ENCODE data around the gene GABBR1.

Gene GABBR1

DNA sequence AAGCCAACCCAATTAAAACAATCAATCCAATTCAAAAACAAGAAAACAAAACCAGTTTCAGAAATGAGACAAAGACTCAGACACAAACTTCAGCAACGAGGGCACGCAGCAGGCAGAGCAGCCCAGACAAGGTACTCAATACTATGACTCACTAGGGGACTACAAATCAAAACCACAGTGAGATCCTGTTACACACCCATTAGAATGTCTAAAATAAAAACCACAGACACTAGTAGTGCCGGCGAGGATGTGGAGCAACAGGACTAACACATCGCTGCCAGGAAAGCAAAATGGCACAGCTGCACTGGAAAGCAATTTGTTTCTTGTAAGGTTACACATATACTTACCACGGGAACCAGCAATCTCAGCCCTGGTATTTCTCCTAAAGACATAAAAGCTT is 116.9 kb downstream of the GABBR1 start (continued):
- TF ChIP-seq, protein P1, sequence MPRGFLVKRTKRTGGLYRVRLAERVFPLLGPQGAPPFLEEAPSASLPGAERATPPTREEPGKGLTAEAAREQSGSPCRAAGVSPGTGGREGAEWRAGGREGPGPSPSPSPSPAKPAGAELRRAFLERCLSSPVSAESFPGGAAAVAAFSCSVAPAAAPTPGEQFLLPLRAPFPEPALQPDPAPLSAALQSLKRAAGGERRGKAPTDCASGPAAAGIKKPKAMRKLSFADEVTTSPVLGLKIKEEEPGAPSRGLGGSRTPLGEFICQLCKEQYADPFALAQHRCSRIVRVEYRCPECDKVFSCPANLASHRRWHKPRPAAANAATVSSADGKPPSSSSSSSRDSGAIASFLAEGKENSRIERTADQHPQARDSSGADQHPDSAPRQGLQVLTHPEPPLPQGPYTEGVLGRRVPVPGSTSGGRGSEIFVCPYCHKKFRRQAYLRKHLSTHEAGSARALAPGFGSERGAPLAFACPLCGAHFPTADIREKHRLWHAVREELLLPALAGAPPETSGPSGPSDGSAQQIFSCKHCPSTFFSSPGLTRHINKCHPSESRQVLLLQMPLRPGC (tag by site-specific recombination; IDR thresholded peaks at IDR 0.05): peak; percentile 28; the same call in 1 of the 2 replicates
- TF ChIP-seq, protein P2, sequence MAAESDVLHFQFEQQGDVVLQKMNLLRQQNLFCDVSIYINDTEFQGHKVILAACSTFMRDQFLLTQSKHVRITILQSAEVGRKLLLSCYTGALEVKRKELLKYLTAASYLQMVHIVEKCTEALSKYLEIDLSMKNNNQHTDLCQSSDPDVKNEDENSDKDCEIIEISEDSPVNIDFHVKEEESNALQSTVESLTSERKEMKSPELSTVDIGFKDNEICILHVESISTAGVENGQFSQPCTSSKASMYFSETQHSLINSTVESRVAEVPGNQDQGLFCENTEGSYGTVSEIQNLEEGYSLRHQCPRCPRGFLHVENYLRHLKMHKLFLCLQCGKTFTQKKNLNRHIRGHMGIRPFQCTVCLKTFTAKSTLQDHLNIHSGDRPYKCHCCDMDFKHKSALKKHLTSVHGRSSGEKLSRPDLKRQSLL (tag by site-specific recombination; IDR thresholded peaks at IDR 0.05): no peak
- TF ChIP-seq, protein P3, sequence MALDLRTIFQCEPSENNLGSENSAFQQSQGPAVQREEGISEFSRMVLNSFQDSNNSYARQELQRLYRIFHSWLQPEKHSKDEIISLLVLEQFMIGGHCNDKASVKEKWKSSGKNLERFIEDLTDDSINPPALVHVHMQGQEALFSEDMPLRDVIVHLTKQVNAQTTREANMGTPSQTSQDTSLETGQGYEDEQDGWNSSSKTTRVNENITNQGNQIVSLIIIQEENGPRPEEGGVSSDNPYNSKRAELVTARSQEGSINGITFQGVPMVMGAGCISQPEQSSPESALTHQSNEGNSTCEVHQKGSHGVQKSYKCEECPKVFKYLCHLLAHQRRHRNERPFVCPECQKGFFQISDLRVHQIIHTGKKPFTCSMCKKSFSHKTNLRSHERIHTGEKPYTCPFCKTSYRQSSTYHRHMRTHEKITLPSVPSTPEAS (tag by site-specific recombination; IDR thresholded peaks at IDR 0.05): no peak
- TF ChIP-seq ZNF324 (tag by site-specific recombination; IDR thresholded peaks at IDR 0.05): 0 out of 2 replicates have a peak, but pooled peaks have one; percentile 54
- TF ChIP-seq EGR2 (tag by site-specific recombination; IDR thresholded peaks at IDR 0.05; ENCODE audit: low read depth): no peak
- no peak for TF ChIP-seq SP2 (tag by site-specific recombination; IDR thresholded peaks at IDR 0.05)
- TF ChIP-seq ZNF501 (tag by site-specific recombination; IDR thresholded peaks at IDR 0.05): no peak
- TF ChIP-seq, protein P4, sequence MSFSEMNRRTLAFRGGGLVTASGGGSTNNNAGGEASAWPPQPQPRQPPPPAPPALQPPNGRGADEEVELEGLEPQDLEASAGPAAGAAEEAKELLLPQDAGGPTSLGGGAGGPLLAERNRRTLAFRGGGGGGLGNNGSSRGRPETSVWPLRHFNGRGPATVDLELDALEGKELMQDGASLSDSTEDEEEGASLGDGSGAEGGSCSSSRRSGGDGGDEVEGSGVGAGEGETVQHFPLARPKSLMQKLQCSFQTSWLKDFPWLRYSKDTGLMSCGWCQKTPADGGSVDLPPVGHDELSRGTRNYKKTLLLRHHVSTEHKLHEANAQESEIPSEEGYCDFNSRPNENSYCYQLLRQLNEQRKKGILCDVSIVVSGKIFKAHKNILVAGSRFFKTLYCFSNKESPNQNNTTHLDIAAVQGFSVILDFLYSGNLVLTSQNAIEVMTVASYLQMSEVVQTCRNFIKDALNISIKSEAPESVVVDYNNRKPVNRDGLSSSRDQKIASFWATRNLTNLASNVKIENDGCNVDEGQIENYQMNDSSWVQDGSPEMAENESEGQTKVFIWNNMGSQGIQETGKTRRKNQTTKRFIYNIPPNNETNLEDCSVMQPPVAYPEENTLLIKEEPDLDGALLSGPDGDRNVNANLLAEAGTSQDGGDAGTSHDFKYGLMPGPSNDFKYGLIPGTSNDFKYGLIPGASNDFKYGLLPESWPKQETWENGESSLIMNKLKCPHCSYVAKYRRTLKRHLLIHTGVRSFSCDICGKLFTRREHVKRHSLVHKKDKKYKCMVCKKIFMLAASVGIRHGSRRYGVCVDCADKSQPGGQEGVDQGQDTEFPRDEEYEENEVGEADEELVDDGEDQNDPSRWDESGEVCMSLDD (tag by site-specific recombination; IDR thresholded peaks at IDR 0.05): no peak
- no peak for TF ChIP-seq BCL11A (tag by site-specific recombination; IDR thresholded peaks at IDR 0.05; ENCODE audit: low read depth)
- TF ChIP-seq ZNF555 (tag by site-specific recombination; conservative IDR thresholded peaks at IDR 0.05): no peak
- TF ChIP-seq, protein P5, sequence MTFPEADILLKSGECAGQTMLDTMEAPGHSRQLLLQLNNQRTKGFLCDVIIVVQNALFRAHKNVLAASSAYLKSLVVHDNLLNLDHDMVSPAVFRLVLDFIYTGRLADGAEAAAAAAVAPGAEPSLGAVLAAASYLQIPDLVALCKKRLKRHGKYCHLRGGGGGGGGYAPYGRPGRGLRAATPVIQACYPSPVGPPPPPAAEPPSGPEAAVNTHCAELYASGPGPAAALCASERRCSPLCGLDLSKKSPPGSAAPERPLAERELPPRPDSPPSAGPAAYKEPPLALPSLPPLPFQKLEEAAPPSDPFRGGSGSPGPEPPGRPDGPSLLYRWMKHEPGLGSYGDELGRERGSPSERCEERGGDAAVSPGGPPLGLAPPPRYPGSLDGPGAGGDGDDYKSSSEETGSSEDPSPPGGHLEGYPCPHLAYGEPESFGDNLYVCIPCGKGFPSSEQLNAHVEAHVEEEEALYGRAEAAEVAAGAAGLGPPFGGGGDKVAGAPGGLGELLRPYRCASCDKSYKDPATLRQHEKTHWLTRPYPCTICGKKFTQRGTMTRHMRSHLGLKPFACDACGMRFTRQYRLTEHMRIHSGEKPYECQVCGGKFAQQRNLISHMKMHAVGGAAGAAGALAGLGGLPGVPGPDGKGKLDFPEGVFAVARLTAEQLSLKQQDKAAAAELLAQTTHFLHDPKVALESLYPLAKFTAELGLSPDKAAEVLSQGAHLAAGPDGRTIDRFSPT (tag by site-specific recombination; IDR thresholded peaks at IDR 0.05): peak; percentile 82; the same call in 1 of the 2 replicates
- TF ChIP-seq, protein P6, sequence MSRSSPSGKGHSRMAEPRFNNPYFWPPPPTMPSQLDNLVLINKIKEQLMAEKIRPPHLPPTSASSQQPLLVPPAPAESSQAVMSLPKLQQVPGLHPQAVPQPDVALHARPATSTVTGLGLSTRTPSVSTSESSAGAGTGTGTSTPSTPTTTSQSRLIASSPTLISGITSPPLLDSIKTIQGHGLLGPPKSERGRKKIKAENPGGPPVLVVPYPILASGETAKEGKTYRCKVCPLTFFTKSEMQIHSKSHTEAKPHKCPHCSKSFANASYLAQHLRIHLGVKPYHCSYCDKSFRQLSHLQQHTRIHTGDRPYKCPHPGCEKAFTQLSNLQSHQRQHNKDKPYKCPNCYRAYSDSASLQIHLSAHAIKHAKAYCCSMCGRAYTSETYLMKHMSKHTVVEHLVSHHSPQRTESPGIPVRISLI (tag by site-specific recombination; IDR thresholded peaks at IDR 0.05): no peak
- TF ChIP-seq ZNF791 (tag by site-specific recombination; IDR thresholded peaks at IDR 0.05): no peak
- peak; percentile 50; the same call in 1 of the 2 replicates for TF ChIP-seq WT1 (tag by site-specific recombination; IDR thresholded peaks at IDR 0.05)
- TF ChIP-seq MZF1 (tag by site-specific recombination; IDR thresholded peaks at IDR 0.05; ENCODE audit: borderline replicate concordance): peak; percentile 84
- TF ChIP-seq ZNF121 (tag by site-specific recombination; IDR thresholded peaks at IDR 0.05): no peak
- no peak for TF ChIP-seq ZSCAN23 (tag by site-specific recombination; IDR thresholded peaks at IDR 0.05)
- TF ChIP-seq GLI2 (tag by site-specific recombination; IDR thresholded peaks at IDR 0.05; ENCODE audit: borderline replicate concordance, low read depth): 0 out of 2 replicates have a peak, but pooled peaks have one; percentile 43
- TF ChIP-seq, protein P7, sequence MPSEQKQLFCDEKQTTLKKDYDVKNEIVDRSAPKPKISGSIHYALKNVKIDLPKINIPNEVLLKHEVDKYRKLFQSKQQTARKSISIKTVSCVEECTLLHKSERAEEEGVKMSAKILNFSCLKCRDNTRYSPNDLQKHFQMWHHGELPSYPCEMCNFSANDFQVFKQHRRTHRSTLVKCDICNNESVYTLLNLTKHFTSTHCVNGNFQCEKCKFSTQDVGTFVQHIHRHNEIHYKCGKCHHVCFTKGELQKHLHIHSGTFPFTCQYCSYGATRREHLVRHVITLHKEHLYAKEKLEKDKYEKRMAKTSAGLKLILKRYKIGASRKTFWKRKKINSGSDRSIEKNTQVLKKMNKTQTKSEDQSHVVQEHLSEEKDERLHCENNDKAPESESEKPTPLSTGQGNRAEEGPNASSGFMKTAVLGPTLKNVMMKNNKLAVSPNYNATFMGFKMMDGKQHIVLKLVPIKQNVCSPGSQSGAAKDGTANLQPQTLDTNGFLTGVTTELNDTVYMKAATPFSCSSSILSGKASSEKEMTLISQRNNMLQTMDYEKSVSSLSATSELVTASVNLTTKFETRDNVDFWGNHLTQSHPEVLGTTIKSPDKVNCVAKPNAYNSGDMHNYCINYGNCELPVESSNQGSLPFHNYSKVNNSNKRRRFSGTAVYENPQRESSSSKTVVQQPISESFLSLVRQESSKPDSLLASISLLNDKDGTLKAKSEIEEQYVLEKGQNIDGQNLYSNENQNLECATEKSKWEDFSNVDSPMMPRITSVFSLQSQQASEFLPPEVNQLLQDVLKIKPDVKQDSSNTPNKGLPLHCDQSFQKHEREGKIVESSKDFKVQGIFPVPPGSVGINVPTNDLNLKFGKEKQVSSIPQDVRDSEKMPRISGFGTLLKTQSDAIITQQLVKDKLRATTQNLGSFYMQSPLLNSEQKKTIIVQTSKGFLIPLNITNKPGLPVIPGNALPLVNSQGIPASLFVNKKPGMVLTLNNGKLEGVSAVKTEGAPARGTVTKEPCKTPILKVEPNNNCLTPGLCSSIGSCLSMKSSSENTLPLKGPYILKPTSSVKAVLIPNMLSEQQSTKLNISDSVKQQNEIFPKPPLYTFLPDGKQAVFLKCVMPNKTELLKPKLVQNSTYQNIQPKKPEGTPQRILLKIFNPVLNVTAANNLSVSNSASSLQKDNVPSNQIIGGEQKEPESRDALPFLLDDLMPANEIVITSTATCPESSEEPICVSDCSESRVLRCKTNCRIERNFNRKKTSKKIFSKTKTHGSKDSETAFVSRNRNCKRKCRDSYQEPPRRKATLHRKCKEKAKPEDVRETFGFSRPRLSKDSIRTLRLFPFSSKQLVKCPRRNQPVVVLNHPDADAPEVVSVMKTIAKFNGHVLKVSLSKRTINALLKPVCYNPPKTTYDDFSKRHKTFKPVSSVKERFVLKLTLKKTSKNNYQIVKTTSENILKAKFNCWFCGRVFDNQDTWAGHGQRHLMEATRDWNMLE (tag by site-specific recombination; conservative IDR thresholded peaks at IDR 0.05; ENCODE audit: low read depth): 0 out of 2 replicates have a peak, but pooled peaks have one; percentile 31
- peak; percentile 97 for TF ChIP-seq SCRT2 (tag by site-specific recombination; IDR thresholded peaks at IDR 0.05)
- TF ChIP-seq, protein P8, sequence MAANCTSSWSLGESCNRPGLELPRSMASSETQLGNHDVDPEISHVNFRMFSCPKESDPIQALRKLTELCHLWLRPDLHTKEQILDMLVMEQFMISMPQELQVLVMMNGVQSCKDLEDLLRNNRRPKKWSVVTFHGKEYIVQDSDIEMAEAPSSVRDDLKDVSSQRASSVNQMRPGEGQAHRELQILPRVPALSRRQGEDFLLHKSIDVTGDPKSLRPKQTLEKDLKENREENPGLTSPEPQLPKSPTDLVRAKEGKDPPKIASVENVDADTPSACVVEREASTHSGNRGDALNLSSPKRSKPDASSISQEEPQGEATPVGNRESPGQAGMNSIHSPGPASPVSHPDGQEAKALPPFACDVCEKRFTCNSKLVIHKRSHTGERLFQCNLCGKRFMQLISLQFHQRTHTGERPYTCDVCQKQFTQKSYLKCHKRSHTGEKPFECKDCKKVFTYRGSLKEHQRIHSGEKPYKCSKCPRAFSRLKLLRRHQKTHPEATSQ (tag by site-specific recombination; IDR thresholded peaks at IDR 0.05): no peak; the same call in 1 of the 2 replicates

Data from HEK293 (cell line).